RWPE2 (cell line): Measurements from ENCODE around the gene DDX39A.
"Not testable (repeated sequence)": the region's sequence is repeated elsewhere in the genome, so short reads cannot be mapped to it uniquely, and the experiment has no call there.

Experiments used
- ATAC-seq: fragments of 200-7000 bp; cut with Tn5 transposase; 3 replicates; pipeline ENCODE4 v1.9.1; 2021; ENCODE audit warnings: low read depth
- DNase-seq: peaks from one replicate; pipeline ENCODE4 v3.0.0-alpha.2; 2020; ENCODE audit warnings: low spot score
- H3K27ac ChIP-seq: fragments of 450-650 bp; 2 replicates; pipeline ENCODE4 v1.5.1; 2017; ENCODE audit warnings: mild to moderate bottlenecking; ENCODE audit not compliant: poor library complexity, severe bottlenecking
- H3K27me3 ChIP-seq: fragments of 250-450 bp; sonication (Bioruptor Pico); 2 replicates; pipeline ENCODE4 v1.5.1; 2021; ENCODE audit warnings: mild to moderate bottlenecking, moderate library complexity; ENCODE audit not compliant: insufficient read depth, poor library complexity, severe bottlenecking
- H3K36me3 ChIP-seq: fragments of 250-450 bp; sonication (Bioruptor Pico); 2 replicates; pipeline ENCODE4 v1.5.1; 2020; ENCODE audit warnings: low read depth, mild to moderate bottlenecking, moderate library complexity
- H3K4me1 ChIP-seq: fragments of 250-450 bp; sonication (Bioruptor Pico); 2 replicates; pipeline ENCODE4 v1.5.1; 2021; ENCODE audit warnings: mild to moderate bottlenecking, moderate library complexity; ENCODE audit not compliant: insufficient read depth, poor library complexity, severe bottlenecking
- H3K4me3 ChIP-seq: fragments of 250-450 bp; sonication (Bioruptor Pico); 2 replicates; pipeline ENCODE4 v1.5.1; 2021; ENCODE audit warnings: mild to moderate bottlenecking, moderate library complexity; ENCODE audit not compliant: severe bottlenecking
- H3K9me3 ChIP-seq: fragments of 250-450 bp; sonication (Bioruptor Pico); 2 replicates; pipeline ENCODE4 v1.5.1; 2021; ENCODE audit warnings: mild to moderate bottlenecking, moderate library complexity; ENCODE audit not compliant: severe bottlenecking
- TF ChIP-seq, protein P1 (sequence below): fragments of 450-650 bp; IDR thresholded peaks from one replicate; pipeline ENCODE4 v1.5.1; 2017; ENCODE audit warnings: mild to moderate bottlenecking, moderate library complexity; ENCODE audit not compliant: poor library complexity, severe bottlenecking

The DDX39A gene

DNA sequence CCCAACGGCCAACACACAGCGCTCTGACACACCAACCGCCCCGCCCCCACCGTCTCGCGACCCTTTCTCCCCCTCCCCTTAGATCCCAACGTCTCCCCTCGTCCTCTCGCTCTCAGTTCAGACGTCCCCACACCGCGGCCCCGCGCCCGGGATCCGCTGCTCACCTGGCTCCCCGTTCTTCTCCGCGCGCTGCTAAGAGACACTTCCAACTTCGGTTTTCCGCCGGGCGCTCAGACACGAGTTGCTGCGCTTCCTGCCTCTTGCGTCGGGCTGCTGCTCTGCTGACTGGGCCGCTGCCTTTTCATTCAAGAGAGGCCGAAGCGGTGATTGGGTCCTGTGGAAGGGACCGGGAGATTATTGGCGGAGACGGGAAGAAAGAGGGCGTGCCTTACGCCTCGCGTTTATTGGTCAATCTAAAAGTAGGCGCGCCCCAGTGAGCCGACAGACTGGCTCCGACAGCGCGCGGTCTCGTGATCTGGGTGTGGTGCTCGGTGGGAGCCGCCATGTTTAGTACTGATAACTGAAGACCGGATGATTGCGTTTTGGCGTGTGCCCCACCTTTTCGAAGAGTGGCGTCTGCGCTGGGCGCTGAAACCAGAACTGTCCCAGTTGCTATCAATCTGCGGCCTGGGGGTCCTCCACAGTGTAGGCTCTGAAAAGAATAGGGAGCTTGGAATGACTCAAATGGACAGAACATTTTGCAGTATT is at the start of gene DDX39A:
TSS of gene DDX39A (minus strand) at position 236 of the 708 bp plus-strand sequence. CDS start 6,121 bp downstream, outside the sequence.
- H3K4me1 ChIP-seq: peaks cover 15% of the 10 kb centered on the region
- H3K27me3 ChIP-seq: no peaks in the 10 kb centered on the region
- peak; percentile 99 for ATAC-seq
- peak; percentile 99 for DNase-seq
- peaks cover 36% of the 10 kb centered on the region for H3K36me3 ChIP-seq
- no peaks in the 10 kb centered on the region for H3K9me3 ChIP-seq
- H3K4me3 ChIP-seq: peak within 1 kb of the TSS; percentile 86
- peak within 1 kb of the TSS; percentile 65 for H3K27ac ChIP-seq
- TF ChIP-seq, protein P1, sequence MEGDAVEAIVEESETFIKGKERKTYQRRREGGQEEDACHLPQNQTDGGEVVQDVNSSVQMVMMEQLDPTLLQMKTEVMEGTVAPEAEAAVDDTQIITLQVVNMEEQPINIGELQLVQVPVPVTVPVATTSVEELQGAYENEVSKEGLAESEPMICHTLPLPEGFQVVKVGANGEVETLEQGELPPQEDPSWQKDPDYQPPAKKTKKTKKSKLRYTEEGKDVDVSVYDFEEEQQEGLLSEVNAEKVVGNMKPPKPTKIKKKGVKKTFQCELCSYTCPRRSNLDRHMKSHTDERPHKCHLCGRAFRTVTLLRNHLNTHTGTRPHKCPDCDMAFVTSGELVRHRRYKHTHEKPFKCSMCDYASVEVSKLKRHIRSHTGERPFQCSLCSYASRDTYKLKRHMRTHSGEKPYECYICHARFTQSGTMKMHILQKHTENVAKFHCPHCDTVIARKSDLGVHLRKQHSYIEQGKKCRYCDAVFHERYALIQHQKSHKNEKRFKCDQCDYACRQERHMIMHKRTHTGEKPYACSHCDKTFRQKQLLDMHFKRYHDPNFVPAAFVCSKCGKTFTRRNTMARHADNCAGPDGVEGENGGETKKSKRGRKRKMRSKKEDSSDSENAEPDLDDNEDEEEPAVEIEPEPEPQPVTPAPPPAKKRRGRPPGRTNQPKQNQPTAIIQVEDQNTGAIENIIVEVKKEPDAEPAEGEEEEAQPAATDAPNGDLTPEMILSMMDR: no peak

DNA sequence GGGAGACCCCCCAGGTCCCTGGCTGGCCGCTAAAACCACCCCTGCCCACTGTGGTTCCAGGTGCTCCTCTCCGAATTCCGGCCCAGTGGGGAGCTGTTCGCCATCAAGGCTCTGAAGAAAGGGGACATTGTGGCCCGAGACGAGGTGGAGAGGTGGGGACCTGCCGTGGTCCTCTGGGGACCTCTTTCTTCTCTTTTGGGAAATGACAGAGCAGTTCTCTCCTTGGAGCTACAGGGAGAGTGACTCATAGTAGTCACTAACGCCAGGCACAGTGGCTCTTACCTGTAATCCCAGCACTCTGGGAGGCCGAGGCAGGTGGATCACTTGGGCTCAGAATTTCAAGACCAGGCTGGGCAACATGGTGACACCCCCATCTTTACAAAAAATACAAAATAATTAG is 48.7 kb upstream of the DDX39A start:
- H3K4me3 ChIP-seq: no peak overlapping the region
- H3K36me3 ChIP-seq: peaks cover 6% of the 10 kb centered on the region; the same call in 1 of the 2 replicates
- TF ChIP-seq, protein P1: no peak

DNA sequence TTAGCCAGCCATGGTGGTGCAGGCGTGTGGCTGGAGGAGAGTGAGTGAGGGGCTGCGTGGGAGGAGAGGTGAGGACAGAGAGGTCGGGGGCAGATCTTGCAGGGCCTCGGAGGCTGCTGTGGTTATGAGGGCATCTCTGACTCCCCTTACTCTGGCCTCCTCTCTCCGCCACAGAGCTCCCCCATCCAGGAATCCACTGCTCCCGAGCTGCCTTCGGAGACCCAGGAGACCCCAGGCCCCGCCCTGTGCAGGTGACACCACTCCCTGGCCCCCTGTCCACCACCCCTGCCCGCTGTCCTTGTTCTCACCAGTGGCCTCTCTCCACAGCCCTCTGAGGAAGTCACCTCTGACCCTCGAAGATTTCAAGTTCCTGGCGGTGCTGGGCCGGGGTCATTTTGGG is 48.2 kb upstream of the DDX39A start:
- H3K27ac ChIP-seq: no peak overlapping the region
- no peaks in the 10 kb centered on the region for H3K4me1 ChIP-seq
- no peaks in the 10 kb centered on the region for H3K27me3 ChIP-seq
- no peak for ATAC-seq
- H3K9me3 ChIP-seq: no peaks in the 10 kb centered on the region
- H3K36me3 ChIP-seq: peaks cover 6% of the 10 kb centered on the region; the same call in 1 of the 2 replicates
- TF ChIP-seq, protein P1: no peak
- DNase-seq: no peak
- H3K4me3 ChIP-seq: no peak overlapping the region

More for the DNA sequence above, 48.7 kb upstream of the DDX39A start:
- H3K27me3 ChIP-seq: no peaks in the 10 kb centered on the region
- no peak overlapping the region for H3K27ac ChIP-seq
- no peaks in the 10 kb centered on the region for H3K4me1 ChIP-seq
- ATAC-seq (no peak), DNase-seq (no peak)
- no peaks in the 10 kb centered on the region for H3K9me3 ChIP-seq

DNA sequence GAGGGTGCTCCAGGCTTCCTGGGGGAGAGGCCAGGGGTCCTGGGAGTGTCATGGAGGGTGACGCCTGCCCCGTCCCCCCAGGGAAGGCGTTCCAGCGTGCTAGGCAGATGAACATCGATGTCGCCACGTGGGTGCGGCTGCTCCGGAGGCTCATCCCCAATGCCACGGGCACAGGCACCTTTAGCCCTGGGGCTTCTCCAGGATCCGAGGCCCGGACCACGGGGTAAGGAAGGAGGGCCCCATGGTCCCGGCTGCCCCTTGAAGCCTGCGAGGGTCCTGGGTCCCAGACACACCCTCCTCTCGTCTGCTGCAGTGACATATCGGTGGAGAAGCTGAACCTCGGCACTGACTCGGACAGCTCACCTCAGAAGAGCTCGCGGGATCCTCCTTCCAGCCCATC is 44.6 kb upstream of the DDX39A start:
- Histone ChIP-seq H3K27me3 (no peaks in the 10 kb centered on the region), H3K4me1 (no peaks in the 10 kb centered on the region), H3K9me3 (no peaks in the 10 kb centered on the region), H3K27ac (no peak overlapping the region), H3K4me3 (no peak overlapping the region), H3K36me3 (peaks cover 6% of the 10 kb centered on the region; the same call in 1 of the 2 replicates)
- DNase-seq (no peak), ATAC-seq (no peak)
- TF ChIP-seq, protein P1: no peak

DNA sequence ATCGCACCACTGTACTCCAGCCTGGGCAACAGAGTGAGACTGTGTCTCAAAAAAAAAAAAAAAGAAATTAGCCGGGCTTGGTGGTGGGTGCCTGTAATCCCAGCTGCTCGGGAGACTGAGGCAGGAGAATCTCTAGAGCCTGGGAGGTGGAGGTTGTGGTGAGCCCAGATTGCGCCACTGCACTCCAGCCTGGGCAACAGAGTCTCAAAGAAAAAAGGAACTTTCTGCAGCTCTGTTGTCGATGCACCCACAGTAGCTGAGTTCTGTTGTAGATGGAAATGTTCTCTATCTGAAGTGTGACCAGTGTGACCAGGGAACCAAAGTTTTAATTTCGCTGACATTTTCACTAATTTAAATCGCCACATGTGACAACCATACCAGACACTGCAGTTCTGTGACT is 43.3 kb upstream of the DDX39A start:
- not testable (repeated sequence) for H3K4me1 ChIP-seq, H3K4me3 ChIP-seq, H3K9me3 ChIP-seq, DNase-seq, H3K27ac ChIP-seq, H3K36me3 ChIP-seq, ATAC-seq, H3K27me3 ChIP-seq
